GM21423 (cell line): ENCODE results near the gene OPCML.

Experiments used
- ATAC-seq: cut with Tn5 transposase; IDR thresholded peaks from one replicate; pipeline ENCODE4 v1.9.1; 2021; ENCODE audit warnings: mild to moderate bottlenecking, moderate library complexity; ENCODE audit not compliant: unreplicated experiment

The OPCML gene

DNA sequence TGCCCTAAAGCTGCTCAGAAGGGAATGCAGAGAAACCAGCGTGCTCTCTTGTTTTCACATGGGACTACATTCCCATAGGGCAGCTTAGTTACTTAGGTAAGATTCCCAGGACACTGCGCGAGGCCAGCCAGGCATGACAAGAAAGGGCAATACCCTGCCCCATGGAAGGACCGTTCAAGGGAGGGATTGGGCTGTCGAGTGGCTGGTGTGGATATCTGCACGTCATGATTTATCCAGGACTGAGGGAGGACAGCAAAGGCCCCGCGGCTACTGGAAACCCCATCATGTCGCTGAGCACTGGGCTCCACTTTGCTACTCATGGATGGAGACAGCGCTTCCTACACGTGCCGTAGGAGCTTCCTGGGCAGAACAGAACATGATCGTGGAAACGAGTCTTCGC lies 169.4 kb downstream of the OPCML start:
- ATAC-seq, result no peak

DNA sequence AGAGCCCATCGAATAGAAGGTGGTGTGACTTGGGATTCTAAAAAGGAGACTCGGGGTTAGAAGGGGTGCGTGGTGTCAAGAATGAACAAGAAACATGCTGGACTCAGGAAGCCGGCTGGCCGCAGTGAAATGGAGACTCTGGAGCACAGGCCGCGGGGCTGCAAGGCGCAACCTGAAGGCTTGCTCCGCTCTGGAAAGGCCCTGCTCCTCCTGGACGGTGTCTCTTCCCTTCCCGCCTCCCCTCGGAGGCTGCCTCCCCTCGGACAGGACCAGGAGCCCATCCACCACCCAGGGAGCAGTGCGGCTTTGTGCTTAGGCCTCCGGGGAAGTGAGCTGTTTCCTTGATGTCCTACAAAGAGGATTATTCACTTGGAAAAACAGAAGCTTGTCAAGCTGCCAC lies 170.1 kb downstream of the OPCML start:
- ATAC-seq, result no peak

DNA sequence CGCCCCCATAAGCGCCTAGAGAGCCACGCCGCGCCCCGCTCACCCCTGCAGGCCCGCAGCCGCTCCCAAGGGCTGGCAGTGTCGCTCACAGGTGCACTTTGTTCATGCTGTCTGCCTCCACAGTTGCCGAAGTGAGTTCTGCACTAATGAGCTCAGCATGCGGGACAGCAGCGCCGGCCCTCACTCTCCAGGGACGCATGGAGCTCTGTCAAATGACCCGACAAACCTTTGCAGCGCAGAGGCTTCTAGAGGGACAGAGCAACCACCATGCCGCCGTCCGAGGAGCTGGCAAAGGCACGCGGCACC lies 170.7 kb downstream of the OPCML start:
- ATAC-seq, result no peak

DNA sequence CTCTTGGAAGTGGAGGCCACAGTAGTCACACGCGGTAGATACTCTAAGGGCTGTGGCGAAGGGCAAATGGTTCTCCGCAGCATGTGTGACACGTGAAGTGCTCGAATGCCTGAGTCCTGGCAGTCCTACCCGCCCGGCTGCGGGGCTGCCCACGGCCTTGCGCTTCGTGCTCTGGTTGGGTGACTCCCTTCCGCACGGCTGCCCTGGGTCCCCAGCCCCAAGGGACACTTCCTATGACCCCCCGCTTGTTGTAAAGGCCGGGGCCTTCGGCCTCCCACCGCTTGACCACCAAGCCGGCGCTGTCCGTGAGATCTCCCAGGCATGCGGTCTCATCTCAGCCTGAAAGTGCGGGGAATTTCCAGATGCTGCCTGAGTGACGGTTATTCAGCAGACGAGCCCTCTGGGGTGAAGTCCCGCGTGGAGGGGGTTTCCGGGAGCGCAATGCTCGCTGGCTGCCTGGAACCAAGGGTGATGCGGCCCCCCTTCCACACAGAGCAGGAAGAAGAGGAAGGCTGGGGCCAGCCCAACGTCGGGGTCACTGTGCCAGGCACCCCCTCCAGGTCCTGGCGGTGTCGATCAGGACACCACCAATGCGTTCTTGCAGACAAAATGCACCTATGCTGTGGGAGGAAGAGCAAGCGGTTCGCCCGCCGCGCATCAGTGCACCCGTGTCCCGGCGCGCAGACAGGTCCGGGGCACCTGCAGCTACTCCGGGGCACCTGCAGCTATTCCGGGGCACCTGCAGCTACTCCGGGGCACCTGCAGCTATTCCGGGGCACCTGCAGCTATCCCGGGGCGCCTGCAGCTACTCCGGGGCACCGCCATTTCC lies 171.2 kb downstream of the OPCML start:
- ATAC-seq, result no peak

DNA sequence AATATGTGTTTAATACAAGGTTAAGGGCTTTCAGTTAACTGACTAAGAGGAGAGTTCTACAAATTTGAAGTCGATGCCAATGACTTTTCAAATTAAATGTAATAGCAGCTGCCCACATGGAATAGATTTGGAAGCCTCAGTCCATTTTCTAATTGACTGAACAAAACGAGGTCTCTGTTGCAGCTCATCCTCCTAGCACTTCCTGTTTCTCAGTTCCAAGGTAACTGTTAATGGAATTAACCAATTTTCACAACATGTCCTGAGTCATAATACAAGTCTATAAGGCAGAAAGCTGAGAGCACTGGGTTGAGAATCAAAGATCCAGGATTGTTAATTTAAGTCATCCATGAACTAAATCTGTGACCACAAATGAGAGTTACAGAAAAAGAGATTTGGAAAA lies 177.2 kb downstream of the OPCML start:
- ATAC-seq, result no peak

DNA sequence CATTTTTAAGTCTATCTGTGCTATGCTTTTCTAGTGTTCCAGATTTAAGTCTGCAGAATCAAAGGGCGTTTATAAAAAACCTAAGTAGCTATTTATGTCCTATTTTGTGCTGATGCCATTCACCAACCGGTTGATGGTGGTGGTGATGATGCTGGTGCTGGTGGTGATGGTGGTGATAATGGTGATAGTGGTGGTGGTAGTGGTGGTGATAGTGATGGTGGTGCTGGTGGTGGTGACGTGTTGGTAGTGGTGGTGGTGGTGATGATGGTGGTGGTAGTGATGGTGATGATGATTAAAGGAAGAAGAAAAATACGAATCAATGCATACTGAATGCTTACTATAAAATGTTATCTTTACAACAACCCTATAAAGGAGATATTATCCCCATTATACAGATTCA lies 178.2 kb downstream of the OPCML start:
- ATAC-seq, result no peak

DNA sequence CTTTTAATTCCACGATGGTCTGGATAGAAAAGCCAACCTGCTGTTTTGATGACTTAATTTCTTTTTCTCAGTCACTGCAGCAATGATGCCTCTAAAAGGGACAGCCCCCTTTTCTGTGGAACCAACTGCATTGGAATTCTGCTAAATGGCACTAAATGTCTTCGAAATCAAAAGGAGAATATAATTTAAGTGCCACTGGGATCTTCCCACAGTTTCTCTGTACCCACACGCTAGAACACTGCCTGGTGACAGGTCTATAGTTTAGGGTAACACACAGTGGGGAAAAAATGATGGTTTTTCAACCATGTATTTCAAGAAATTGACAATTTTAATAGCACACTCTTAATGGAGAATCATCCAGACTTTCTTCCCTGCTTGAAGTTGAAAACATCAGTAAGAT lies 182.3 kb downstream of the OPCML start:
- ATAC-seq, result no peak

DNA sequence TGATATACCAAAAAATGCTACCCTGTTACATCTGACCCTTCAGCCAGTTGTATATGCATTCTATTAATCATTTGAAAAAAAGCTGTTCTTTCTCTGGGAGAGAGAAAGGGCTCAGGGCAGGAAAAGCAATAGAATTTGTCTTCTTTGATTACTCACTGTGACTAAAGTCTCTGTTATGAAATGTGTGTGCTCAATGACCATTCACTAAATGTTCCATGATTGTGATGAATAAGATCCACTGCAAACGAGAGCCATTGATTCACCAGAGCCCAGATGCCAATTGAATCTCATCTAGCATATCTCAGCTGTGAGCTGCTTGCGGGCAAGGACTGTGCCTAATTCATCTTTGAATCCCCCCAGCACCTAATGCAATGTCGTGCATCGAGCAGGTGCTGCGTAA lies 184.3 kb downstream of the OPCML start:
- ATAC-seq, result no peak

DNA sequence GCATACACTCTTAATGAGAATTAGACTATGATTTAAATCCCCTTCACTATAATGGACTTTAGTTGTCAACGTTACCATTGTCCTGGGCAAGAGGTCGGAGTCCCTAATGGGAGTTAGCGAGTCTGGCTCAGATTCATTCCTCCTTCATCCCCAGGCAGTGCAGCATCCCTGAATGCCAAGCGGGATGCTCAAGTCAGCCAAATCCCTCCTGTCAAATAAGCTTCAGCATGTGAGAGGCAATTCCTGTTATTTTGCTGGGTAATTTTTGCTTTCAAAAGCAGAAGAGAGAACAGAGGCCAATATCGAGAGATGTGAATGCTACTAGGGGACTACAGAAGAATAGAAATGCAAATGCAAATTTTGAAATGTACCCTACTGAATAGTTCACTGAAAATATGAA lies 186.2 kb downstream of the OPCML start:
- no peak for ATAC-seq

DNA sequence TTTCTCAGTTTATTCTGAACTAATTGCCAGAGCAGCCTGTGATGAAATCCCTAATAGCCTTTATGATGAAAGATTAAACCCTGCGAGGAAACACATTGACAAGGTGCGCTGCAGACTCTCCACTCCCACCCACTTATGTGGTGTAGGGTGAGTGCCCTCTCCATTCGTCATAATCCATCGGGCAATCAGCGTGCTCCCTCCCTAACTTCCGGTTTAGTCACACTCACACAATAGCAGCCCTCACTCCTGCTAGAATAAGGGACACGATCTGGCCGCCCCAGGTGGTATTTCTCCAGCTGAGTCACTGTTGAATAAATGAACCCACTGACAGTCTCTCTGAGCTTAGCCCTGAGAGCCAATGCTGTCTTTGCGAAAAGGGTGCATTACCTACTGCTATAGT lies 188.3 kb downstream of the OPCML start:
- no peak for ATAC-seq

DNA sequence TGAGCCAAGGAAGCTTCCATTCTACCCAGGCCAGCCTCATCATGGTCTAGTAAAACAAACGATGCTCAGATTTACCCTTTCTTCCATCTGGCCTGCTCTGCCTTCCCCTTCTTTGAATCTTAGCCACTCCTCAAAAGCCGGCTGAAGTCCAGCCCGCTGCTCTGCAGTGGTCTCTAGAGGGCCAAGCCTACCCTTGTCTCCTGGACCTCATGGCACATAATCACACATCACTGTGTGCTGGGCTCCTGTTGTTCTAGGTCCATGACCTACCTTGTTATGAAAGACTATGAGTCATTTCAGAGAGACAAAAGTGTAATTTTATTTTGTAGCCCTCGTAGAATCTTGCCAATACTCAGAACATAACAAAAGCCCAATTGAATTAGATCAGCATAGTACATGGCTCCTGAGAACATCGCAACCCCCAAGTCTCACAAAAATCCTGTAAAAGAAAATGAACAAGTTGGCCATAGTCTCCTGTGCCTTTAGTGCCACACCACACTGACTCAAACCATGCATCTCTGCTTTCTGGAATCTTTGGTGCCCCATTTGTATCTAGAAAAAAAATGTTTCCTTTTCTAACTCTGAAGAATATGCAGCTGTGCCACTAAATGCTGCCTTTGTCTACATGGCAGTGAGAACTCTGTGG lies 192.7 kb downstream of the OPCML start:
- no peak for ATAC-seq

DNA sequence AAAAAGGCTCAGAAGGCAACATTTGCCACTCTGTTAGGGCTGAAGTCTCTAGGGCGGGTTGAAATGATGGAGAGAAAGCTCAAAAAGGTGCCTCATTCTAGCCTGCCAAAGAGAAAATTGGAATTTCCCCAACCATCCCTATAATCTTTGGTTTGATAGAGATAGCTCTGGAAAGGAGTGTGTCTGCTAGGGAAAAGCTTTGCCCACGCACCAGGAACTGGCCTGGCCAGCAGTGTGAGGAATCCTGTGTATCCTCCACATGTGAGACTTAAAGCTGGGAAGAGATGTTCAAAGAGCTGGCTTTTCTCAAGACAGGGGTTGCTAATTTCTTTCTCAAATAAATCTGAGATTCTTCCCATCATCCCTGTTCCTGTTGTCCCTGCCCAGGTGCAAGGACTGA lies 193.7 kb downstream of the OPCML start:
- no peak for ATAC-seq

DNA sequence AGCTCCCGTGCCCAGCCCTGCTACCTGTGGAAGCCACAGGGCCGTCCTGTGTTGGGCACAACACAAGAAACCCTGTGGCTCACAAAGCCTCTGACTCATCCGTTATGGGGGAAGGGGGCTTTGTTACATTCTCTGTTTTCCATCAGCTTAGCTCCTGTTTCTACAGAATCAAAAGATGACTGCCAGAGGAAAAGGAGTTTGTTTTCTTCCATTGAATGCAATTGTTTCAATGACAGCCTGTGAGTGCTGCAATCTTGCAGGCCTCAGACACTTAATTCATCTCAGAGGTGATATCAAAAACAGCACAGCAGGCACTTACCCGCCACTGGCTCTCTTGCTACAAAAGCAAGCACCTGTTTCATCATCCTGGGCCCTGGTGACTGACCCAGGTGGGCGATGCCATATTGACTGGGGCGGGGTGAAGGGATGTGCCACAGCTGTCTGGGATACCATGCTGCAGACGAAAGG lies 194.3 kb downstream of the OPCML start:
- ATAC-seq, result no peak

DNA sequence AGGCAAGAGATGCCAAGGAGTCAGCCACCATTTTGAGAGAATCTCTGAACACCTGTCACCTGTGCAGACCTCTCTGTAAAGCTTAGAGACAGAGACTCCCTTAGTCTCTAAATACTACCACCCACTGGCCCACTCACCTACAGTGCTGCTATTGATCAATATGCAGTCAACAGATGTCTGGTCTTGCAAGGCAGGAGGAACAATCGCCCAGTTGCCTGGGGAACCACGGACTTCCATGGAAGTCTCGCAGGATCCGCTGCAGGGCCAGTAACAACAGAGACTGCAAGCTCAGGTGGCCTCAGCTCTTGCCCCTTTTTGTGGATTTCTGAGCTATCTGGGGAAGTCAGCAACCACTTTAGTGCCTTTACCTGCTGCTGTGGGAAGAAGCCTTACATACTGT lies 195.1 kb downstream of the OPCML start:
- ATAC-seq, result no peak

DNA sequence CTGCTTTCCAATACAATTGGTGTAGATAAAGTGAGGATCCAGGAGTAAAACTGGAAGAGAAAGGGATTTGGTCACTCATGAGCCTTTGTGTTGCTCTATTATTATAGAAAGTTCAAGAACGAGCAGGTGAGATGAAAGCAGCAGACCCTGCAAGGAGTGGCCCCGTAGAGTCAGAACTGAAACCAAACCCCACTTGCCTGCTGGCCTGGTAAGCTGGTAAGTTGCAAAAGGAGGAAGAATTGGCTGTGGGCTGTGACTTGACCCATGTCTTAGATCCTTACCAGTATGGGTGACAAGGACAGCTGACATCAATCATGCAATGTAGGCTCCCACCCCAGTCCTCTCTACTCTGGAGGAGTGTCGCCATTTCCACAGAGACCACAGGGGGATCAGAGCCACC lies 201.3 kb downstream of the OPCML start:
- no peak for ATAC-seq

DNA sequence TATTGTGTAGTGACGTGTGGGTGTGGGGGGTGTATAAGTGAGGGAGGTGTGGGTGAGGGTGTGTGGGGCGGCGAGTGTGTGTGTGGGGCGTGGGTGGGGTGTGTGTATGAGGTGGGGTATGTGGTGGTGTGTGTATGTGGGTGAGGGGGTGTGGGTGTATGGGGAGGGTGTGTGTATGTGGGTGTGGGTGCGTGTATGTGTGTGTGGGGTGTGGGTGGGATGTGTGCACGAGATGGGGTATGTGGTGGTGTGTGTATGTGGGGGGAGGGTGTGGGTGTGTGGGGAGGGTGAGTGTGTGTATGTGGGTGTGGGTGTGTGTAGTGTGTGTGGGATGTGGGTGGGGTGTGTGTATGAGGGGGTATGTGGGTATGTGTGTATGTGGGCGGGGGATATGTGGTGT lies 205.5 kb downstream of the OPCML start:
- ATAC-seq, result no peak

DNA sequence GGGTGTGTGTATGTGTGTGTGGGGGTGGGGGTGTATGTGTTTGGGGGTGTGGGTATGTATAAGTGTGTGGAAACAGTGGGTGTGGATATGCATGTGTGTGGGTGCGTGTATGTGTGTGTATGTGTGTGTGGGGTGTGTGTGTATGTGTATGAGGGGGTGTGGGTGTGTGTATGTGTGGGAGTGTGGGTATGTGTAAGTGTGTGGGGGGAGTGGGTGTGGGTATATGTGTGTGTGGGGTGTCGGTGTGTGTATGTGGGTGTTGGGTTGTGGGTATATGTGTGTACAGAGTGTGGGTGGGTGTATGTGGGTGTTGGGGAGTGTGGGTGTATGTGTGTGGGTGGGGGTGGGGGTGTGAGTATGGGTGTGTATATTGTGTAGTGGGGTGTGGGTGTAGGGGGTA lies 206.0 kb downstream of the OPCML start:
- no peak for ATAC-seq

DNA sequence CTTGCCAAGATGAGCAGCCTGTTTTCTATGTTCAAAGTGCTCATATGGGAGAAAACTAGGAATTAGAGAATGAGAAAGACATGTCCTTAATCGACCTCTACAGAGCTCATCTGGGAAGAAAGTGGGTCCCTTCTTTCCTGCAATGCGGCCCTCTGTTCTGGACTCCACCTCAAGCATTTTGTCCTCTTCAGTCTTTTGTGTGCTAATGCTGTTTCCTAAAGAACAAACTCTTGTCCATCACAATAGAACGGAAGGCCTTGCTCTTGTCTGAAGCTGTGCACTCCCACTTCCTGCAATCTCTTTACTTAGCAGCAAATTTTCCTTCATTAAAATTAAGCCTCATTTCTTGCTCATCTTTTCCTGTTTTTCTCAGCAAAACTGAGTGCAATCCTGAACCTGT lies 206.6 kb downstream of the OPCML start:
- ATAC-seq, result no peak

DNA sequence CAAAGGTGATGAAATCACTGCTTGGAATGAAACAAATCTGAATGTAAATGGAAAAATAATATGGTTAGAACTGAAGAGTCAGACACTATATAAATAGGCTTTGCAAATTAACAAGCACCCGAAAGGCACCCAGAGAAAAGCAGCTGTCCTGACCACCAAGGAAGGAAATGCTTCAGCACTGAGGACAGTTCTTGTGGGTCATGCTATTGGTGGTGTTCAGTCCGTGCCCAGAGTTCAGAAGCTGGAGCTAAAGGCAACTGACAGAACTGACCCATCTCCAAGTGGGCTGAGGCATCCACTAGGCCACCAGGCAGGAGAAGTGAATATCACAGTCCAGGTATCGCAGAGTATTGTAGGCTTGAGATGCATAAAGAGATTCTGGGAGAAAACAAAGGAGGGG lies 208.9 kb downstream of the OPCML start:
- ATAC-seq, result no peak

DNA sequence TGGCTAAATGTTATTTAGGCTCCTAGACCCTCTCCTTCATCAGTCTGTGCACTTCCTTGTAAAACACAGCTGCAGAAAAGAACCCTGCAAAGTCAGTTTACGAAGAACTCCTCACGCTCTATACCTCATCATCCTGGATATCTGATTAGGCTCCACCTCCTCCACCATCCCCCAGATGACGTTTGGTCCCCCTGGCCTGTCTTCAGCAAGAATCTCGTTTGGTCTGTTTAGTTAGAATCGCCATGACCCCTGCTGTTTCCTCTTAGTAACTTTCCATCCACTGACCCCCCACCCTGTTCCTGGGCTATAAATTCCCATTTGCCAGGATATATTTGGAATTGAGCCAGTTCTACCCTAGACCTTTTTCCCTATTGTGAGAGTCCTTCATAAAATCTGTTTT lies 214.1 kb downstream of the OPCML start:
- ATAC-seq, result no peak

DNA sequence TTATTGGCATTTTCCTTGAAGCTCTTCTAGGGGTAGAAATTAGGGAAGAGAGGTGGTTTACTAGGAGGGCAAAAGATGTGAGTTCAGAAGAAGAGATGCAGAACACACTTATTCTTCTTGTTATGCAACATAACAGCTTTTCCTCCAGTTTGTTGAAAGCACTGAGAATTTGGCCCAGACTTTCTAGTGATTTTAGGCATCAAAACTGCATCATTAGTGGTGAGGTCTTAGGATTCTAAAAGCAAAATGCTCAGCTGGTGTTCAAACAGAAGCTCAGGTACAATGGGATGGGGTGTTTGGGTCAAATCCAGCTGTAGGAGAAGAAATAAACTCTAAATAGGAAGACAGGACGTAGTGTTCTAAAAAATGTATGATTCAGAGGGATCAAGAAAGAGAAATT lies 221.1 kb downstream of the OPCML start:
- no peak for ATAC-seq

DNA sequence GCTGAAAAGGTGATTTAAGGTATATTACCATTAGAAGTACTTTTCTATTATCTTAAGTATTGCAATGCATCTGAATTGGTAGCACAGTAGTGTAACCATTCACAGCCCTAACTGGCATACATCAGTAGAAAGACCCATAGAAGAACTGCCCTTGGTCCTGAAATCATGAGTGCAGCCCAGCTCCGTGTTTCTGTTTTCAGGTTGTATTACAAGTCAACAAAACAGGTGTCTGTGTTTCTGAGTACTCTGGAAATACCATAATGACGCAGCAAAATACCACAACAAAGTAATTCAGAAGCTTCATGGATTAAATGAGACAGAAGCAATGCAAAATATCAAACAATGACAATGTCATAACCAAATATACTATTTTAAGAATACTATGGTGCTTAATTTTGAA lies 226.3 kb downstream of the OPCML start:
- ATAC-seq, result no peak
